GM23338 (cell line): ENCODE data around the gene MT1F.

Source experiments
- STAT1 ChIP-seq: IDR thresholded peaks from one replicate; pipeline ENCODE4 v1.6.1; 2016; ENCODE audit warnings: antibody characterized with exemption; ENCODE audit not compliant: unreplicated experiment
- TF ChIP-seq, protein P1 (sequence below), 2 experiments: fragments of 200-600 bp in 1 of 2; sonication (generic) in 1 of 2; conservative IDR thresholded peaks; 2 replicates each; pipeline versions ENCODE4 v1.5.1 to v1.6.1; 2016 to 2017; ENCODE audit warnings: antibody characterized with exemption in 2 of 2, low read depth in 2 of 2, mild to moderate bottlenecking in 2 of 2, moderate library complexity in 1 of 2

DNA sequence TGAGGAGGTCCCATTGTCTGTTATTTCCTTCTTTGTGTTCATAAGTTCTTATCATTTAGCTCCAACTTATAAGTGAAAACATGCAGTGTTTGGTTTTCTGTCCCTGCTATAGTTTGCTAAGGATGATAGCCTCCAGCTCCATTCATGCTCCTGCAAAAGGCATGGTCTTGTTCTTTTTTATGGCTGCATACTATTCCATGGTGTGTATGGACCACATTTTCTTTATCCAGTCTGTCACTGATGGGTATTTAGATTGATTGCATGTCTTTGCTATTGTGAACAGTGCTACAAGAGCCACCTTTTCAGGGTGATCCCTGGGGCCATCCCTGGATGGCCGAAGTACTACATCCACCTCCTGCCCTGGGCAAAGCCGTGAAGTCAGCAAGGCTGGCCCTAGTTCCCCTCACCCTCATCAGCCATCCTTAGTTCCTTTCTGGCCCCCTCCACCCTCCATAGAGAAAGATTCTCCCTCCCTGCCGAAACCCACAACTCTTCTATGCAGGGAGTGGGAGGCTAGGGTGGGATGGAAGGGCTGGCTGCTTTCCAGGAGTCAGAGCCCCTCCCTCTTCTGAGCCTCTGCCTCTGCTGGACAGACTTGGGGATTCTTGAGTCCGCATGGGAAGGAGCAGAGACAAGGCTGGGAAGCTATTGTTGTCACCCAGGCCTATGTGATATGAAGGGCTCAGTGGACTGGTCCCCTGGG lies 32.8 kb downstream of the MT1F start:
- TF ChIP-seq, protein P1, sequence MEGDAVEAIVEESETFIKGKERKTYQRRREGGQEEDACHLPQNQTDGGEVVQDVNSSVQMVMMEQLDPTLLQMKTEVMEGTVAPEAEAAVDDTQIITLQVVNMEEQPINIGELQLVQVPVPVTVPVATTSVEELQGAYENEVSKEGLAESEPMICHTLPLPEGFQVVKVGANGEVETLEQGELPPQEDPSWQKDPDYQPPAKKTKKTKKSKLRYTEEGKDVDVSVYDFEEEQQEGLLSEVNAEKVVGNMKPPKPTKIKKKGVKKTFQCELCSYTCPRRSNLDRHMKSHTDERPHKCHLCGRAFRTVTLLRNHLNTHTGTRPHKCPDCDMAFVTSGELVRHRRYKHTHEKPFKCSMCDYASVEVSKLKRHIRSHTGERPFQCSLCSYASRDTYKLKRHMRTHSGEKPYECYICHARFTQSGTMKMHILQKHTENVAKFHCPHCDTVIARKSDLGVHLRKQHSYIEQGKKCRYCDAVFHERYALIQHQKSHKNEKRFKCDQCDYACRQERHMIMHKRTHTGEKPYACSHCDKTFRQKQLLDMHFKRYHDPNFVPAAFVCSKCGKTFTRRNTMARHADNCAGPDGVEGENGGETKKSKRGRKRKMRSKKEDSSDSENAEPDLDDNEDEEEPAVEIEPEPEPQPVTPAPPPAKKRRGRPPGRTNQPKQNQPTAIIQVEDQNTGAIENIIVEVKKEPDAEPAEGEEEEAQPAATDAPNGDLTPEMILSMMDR (conservative IDR thresholded peaks at IDR 0.05; ENCODE audit: low read depth in 2 of 2) = no peak
- no peak for TF ChIP-seq STAT1
